HG03135 (cell line): Measurements from ENCODE around the gene NR3C1.

ENCODE experiments used
- ATAC-seq: cut with Tn5 transposase; IDR thresholded peaks from one replicate; pipeline ENCODE4 v1.9.1; 2021; ENCODE audit warnings: mild to moderate bottlenecking, moderate library complexity; ENCODE audit not compliant: unreplicated experiment

NR3C1 gene

DNA sequence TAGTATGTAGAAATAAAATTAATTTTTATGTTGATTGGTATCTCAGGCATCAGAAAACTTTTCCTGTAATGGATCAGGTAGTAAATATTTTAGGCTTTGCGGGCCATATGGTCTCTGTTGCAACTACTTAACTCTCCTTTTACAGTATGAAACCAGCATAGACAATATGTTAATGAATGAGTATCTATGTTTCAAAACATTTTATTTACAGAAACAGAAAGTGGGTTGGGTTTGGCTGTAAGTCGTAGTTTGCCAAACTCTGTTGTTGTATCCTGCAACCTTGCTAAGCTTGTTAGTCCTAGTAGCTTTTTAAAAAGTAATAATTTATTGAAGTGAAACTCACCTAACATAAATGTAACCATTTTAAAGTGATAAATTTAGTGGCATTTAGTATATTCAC, 132.1 kb downstream of the NR3C1 start:
- peak; percentile 63 for ATAC-seq

- ATAC-seq: no peak
These were observed 135.1 kb downstream of the NR3C1 start for GRCh38 chr5:143268388-143268787.

GRCh38 chr5:143267186-143267585, 136.3 kb downstream of the NR3C1 start:
- no peak for ATAC-seq

DNA sequence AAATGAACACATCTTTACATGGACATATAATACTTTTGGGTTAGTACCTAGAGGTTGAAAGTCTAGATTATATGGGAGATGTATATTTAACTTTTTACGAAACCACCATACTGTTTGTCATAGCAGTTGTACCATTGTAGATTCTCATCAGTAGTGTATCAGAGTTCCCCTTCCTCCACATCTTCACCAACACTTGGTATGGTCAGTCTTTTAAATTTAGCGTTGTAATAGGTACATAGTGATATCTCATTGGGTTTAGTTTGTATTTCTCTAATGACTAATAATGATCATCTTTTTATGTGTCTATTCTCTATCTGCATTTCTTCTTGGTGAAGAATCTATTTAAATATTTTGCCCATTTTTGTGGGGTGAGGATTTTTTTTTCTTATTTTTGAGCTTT, 137.5 kb downstream of the NR3C1 start:
- ATAC-seq: no peak

GRCh38 chr5:143263272-143263810, 140.1 kb downstream of the NR3C1 start:
- ATAC-seq: no peak

DNA sequence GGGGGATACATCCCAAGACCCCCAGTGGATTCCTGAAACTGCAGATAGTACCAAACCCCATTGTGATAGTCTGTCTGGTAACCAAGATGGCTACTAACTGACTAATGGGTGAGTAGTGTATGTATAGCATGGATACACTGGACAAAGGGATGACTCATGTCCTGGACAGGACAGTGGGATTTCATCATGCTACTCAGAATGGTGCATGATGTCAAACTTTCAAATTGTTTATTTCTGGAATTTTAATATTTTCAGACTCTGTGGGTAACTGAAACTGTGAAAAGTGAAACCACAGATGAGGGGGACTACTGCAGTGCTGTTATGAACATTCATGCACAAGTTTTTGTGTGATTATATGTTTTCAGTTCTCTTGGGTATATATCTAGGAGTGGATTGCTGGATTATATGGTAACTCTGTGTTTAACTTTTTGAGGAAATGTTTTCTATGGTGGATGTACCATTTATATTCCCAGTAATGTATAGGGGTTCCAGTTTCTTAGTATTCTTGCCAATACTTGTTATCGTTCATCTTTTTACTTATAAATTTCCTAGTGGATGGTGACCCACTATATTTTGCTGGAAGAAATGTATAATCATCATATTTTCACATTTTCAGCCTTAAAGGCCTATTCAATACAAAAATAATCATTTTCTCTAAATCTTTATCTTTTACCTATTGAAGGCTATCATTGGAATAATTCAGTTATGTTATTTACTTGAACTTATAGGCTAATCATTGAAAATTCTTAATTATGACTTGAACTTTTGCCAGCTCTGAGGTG, 140.9 kb downstream of the NR3C1 start:
- peak; percentile 55 for ATAC-seq

GRCh38 chr5:143261748-143262392, 141.6 kb downstream of the NR3C1 start:
- ATAC-seq: no peak

GRCh38 chr5:143259254-143259605, 144.3 kb downstream of the NR3C1 start:
- no peak for ATAC-seq

DNA sequence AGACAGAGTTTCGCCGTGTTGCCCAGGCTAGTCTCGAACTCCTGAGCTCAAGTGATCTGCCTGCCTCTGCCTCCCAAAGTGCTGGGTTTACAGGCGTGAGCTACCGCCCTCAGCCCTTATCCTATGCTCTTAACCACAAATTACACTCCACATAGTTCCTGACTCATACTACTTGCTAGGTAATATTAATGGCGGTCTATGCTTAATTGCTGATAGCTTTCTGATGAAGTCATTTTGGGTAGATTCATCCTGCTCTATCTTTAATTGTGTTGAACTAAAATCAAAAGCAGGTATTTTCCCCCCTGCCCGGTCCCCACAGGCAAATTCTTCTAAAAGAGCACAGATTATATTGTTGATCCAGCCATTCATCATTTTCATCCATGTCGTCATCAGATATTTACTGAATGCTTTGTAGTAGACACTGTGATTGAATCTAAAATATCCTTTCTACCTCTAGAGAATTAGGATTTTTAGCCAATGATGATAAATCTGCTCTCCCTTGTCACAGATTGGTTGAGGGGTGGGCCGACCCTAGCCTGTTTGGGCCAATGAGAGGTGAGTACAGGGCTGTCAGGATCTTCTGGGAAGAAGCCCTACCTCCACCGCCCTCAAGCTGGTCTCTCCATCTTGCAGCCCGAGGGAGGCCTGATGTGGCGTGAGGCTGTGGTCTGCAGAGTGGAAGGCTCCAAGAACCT, 144.8 kb downstream of the NR3C1 start:
- no peak for ATAC-seq

GRCh38 chr5:143254819-143255218, 148.7 kb downstream of the NR3C1 start:
- no peak for ATAC-seq

- no peak for ATAC-seq
These were observed 151.5 kb downstream of the NR3C1 start for GRCh38 chr5:143251946-143252345.

GRCh38 chr5:143251190-143251589, 152.3 kb downstream of the NR3C1 start:
- ATAC-seq: no peak

- ATAC-seq: no peak
These were observed 153.6 kb downstream of the NR3C1 start for GRCh38 chr5:143249851-143250250.

DNA sequence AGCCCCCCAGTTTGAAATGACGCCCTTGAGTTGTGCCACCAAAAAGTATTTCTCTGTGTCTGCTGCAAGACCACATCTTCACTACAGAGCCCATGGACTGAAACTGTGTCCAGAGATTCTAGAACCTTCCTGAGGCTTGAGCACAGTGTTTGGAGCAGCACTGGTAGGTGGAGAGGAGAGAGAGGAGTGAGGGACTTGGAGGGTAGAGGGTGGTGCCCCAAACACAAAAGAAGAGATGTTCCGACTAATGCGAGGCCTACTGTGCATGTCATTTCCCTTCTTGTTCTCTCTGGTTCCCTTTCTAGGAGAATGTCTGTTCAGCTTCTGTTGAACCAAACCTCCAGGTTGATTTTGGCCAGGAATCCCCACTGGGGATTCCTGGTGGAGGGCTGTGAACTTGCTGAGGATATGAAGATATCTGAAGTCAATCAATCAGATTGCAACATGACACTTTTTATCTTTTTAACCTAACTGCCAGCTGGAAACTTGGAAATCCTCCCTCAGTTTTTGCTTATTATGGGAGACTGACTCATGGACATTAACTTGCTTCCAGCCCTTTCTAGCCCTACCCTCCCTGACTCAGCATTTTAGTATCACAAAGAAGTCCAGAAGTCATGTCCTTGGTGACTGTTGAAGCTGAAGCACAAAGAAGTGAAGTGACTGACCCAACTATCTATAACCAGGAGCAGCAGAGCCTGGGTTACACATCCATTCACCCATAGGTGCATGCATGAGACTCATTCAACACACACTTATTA, 154.5 kb downstream of the NR3C1 start:
- ATAC-seq: no peak

GRCh38 chr5:143248391-143248790, 155.1 kb downstream of the NR3C1 start:
- no peak for ATAC-seq

- no peak for ATAC-seq
These were observed 156.2 kb downstream of the NR3C1 start for GRCh38 chr5:143247134-143247815.

GRCh38 chr5:143245929-143246561, 157.4 kb downstream of the NR3C1 start:
- no peak for ATAC-seq

GRCh38 chr5:143244990-143245389, 158.5 kb downstream of the NR3C1 start:
- no peak for ATAC-seq

- ATAC-seq: no peak
These were observed 159.3 kb downstream of the NR3C1 start for GRCh38 chr5:143244000-143244736.
